LNCaP clone FGC (cell line): ENCODE data around the gene SUMO3.
A peak's percentile ranks its signal among the peaks of the same experiment; 100 is the strongest.

Experiments
- DNase-seq: peaks from one replicate; pipeline ENCODE4 v3.0.0-alpha.2; 2011; ENCODE audit warnings: low read depth
- H3K4me3 ChIP-seq: 2 replicates; pipeline ENCODE4 v1.5.1; 2011; ENCODE audit warnings: mild to moderate bottlenecking, low read depth, low read length, control low read depth
- CTCF ChIP-seq: IDR thresholded peaks from 2 replicates; pipeline ENCODE4 v1.5.1; 2012; ENCODE audit warnings: mild to moderate bottlenecking; ENCODE audit not compliant: control insufficient read depth, insufficient read depth; ENCODE audit errors: extremely low read depth

The SUMO3 gene

GRCh38 chr21:44817506-44817880 is 369 bp downstream of the SUMO3 start:
- no peak for TF ChIP-seq CTCF
- peak overlapping the region; percentile 66 for H3K4me3 ChIP-seq
- DNase-seq: no peak

- no peak for DNase-seq
- no peak for TF ChIP-seq CTCF
- peak overlapping the region; percentile 66 for H3K4me3 ChIP-seq
These were observed 929 bp downstream of the SUMO3 start for GRCh38 chr21:44816761-44817505.

- no peak for TF ChIP-seq CTCF
- DNase-seq: no peak
- no peak overlapping the region for H3K4me3 ChIP-seq
These were observed 1.8 kb downstream of the SUMO3 start for GRCh38 chr21:44815852-44816628.

- TF ChIP-seq CTCF: no peak
- no peak overlapping the region for H3K4me3 ChIP-seq
- no peak for DNase-seq
These were observed 2.6 kb downstream of the SUMO3 start for GRCh38 chr21:44815225-44815624.

GRCh38 chr21:44814498-44815023 is 3.3 kb downstream of the SUMO3 start:
- no peak for TF ChIP-seq CTCF
- H3K4me3 ChIP-seq: no peak overlapping the region
- no peak for DNase-seq

- H3K4me3 ChIP-seq: no peak overlapping the region
- no peak for TF ChIP-seq CTCF
- DNase-seq: no peak
These were observed 4.1 kb downstream of the SUMO3 start for GRCh38 chr21:44813727-44814126.
